ENCODE results near the gene YIF1B.

DNA sequence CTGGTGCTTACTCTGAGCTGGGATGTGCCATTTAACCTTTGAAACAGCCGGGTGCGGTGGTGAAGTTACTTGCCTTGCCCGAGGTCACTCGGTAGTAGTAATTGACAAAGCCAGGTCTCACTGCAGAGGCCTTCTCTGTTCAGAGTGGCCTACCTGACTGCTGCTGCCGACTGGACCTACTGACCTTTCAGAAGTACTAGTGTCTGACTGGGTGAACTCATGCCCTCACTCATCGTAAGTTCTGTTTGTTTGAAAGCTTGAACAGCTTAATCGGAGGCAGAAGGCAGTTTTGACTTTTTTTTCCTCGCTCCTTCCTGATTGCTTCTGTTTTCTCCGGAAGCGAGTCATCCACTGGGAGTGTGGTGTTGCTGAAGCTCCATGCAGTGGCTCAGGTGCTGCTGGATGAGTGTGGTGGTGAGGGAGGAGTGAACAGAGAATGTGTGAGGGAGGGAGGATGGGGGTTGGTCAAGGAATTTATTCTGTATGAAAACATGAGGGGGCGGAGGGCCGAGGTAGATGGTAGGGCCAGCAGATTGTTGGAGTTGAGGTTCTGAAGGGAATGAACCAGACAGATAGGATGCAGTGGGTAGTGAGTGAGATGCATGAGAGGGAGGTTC, 48.7 kb downstream of the YIF1B start:
- TF ChIP-seq, protein P1, sequence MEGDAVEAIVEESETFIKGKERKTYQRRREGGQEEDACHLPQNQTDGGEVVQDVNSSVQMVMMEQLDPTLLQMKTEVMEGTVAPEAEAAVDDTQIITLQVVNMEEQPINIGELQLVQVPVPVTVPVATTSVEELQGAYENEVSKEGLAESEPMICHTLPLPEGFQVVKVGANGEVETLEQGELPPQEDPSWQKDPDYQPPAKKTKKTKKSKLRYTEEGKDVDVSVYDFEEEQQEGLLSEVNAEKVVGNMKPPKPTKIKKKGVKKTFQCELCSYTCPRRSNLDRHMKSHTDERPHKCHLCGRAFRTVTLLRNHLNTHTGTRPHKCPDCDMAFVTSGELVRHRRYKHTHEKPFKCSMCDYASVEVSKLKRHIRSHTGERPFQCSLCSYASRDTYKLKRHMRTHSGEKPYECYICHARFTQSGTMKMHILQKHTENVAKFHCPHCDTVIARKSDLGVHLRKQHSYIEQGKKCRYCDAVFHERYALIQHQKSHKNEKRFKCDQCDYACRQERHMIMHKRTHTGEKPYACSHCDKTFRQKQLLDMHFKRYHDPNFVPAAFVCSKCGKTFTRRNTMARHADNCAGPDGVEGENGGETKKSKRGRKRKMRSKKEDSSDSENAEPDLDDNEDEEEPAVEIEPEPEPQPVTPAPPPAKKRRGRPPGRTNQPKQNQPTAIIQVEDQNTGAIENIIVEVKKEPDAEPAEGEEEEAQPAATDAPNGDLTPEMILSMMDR (IDR thresholded peaks at IDR 0.05), result no peak
- no peak for TF ChIP-seq POLR2A (IDR thresholded peaks at IDR 0.05)

Measured in testis (tissue), 2 donors.